GM19240 (cell line): ENCODE measurements around the gene HECTD3.
A peak's percentile ranks its signal among the peaks of the same experiment; 100 is the strongest.
"Not testable (repeated sequence)": the region's sequence is repeated elsewhere in the genome, so short reads cannot be mapped to it uniquely, and the experiment has no call there.

ENCODE experiments used
- DNase-seq: peaks from one replicate; pipeline ENCODE4 v3.0.0; 2011; ENCODE audit warnings: low spot score; ENCODE audit not compliant: insufficient read length

HECTD3 gene

DNA sequence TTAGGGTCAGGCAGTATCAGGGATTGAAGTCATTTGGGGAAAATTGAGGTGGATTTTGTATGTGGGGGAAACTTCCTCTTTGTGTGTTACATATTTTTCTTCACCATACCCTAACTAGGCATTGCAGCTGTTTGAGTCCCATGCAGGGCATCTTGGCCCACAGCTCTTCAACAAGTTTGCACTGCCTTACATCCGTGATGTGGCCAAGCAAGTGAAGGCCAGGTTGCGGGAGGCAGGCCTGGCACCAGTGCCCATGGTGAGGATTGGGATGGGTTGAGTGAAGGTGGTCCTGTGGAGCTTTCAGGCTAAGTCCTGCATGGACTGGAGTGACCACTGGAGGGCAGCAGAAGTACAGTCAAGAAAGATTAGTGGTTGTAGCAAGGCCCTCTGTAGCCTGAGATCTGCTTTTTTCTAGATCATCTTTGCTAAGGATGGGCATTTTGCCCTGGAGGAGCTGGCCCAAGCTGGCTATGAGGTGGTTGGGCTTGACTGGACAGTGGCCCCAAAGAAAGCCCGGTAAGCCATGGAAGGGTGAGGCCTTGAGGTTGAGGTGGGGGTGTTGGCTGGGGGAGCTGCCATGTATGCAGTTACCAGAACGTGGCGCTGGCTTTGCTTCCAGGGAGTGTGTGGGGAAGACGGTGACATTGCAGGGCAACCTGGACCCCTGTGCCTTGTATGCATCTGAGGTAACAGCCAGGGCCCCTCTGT, 3.4 kb upstream of the HECTD3 start:
- no peak for DNase-seq

DNA sequence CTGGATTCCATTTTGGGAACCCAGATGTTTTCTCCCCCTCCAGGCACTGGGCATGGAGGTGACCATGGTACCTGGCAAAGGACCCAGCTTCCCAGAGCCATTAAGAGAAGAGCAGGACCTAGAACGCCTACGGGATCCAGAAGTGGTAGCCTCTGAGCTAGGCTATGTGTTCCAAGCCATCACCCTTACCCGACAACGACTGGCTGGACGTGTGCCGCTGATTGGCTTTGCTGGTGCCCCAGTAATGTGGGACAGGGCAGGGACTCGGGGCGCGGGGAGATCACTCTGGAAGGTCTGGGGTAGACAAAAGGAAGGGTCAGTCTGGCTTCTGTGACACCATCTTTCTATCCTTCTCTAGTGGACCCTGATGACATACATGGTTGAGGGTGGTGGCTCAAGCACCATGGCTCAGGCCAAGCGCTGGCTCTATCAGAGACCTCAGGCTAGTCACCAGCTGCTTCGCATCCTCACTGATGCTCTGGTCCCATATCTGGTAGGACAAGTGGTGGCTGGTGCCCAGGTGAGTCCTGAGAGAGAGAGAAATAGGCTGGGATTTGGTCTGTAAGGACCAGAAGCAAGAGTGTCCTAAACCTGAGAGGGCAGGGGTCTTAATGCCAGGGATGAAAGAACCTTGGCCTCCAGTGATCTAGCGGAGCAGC, 2.6 kb upstream of the HECTD3 start:
- DNase-seq = no peak

DNA sequence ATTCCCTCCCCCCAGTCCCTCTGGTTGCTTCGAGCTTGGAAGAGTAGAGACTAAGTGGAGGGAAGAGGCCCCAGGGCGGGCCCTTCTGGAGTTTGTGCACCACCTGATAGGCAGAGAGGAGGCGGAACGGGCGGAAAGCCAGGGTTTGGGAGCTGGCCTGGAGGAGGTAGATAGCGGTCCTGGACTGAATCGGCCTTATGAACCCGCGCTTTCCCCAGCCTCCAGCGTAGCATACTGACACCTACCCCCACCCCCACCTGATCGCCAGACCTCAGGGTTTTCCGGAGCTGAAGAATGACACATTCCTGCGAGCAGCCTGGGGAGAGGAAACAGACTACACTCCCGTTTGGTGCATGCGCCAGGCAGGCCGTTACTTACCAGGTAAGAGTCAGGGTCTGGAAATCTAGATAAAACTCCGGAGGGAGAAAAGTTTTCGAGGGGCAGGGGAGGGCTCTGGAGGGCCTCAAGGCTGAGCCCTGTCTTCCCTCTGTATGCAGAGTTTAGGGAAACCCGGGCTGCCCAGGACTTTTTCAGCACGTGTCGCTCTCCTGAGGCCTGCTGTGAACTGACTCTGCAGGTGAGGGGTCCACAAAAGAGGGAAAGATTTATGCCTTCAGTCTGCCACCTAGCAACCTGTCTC, 1.6 kb upstream of the HECTD3 start:
- no peak for DNase-seq

DNA sequence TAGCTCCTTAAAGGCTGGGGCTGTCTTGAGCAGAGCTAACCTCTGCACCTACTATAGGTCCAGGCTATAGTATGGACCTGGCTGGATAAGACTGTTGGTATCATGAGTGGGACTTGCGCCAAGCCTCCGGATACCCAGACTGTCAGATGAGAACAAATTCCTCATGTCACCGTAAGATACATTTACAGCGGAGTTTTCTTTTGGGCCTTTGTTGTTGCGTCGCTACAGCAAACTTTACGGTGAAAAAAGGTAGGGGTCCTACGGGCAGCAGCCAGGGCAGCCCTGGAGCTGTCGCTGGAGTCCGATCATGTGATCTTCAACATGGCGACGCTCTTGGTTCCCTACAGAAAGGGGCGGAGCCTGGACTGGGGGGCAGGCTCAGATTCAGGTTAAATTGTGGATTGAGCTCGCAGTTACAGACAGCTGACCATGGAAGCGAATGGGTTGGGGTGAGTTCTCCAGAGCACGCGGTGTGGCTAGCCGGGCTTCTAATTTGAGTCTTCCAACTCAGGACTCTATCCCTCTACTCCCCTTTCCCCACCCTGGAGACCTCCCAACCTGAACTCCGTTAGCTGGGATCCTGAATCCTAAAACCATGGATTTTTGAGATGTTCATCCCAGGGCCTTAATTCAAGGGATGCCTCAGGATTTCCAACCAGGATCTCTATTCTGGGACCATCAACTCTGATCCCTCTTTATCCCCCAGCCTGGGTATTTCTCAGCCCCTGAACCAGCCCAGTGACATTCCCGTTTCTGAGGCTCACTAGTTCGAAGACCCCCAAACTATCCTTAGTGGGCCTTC, 914 bp upstream of the HECTD3 start, which contains the start of gene UROD:
TSS of gene UROD (plus strand) at position 418 of the 802 bp plus-strand sequence. CDS start at position 430, 12 bp downstream.
- DNase-seq = peak; percentile 92

DNA sequence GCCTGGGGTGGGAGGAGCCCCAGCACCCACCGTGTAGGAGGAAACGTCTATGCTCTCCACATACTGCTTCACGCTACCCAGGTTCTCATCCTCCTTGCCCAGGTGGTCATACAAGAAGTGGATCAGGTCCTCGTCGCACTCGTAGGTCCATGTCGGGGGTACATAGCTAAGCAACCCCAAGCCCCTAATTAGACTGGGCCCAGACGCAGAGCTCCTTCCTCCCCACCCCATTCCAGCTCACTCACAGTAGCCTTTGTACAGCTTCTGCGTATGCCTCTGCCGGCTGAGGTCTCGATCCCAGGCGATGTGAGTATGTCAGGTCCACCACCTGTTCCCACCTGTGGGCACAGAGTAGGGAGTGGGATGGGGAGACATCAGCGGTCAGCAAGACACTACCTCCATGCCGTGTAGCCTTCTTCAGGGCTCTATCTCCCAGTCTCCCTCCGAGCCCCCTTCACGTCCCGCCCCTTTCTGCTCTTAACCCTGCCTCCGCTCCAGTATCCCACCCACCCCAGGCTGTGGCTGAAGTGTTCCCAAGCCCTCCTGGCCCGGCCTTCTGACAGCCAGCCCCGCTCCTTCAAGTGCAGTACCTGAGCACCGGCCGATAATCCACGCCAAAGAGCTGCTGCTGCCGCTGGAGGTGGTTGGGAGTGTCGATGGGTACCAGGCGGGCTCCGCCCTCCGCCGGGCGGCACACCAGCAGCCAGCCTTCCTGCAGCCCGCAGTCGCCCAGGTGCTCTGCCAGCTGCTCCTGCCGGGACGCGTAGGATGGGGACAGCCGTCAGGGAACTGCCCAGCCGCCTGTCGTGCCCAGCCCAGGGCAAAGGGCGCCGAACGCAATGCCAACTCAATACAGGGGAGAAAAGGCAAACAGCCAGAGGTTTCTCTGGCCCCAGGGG, 919 bp downstream of the HECTD3 start:
- DNase-seq = no peak

DNA sequence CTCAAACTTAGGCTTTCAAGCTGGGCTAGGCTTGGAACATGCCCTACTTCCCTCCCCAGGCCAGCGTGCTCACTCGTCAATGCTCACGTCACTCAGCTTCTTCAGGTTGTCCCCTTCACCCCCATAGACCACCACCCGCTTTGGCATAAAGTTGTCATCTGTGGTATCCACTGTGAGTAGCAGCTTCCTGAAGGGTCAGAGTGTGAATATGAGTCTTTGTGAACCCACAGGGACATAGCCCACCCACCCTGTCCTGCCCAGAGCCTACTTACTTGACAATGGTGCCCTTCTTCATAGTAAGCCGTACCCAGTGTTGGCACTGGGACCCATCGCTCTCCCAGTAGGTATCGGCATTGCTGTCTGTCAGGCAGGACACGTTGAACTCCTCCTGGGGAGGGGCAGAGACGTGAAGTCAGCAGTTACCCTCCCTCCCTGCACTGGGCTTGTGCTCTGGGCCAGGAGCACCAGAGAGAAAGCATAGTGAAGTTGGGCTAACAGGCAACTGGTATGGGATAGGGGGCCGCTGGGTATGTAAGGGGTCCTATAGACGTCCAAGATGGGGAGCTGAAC, 1.7 kb downstream of the HECTD3 start:
- DNase-seq = no peak

DNA sequence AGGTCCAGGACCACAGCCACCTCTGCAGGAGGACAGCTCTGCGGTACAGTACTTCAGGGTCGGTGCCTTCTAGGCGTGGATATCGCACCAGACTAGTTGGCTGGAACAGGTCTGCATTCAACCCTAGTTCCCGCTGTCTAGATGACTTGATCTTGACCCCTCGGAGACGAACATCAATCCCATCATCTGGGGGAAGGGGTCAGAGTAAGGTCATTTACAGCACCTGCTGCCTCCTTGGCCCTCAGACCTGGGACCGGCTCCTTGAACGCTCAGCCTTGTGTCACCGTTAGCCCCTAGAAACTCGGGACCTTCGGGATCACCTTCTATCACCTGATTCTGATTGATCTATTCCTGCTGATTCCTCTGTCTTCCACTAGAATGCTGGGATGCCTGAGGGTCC, 2.6 kb downstream of the HECTD3 start:
- no peak for DNase-seq

DNA sequence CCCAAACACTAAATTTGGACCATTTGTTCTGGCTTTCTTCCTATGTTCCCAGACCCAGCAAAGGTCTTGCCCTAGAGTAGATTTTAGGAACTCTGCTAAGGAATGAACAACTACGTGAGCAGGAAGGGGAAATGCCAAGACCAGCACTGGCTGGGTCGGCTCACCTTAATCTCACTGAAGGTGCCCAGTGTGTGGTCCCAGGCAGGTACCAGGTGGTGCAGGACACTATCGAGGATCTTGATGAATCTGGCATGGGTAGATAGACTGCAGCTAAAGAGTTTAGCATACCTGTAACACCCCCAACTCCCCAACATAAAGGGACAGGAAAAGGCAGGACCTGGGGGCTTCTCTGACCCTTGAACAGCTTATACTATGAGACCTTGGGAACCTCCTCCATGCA, 3.0 kb downstream of the HECTD3 start:
- DNase-seq = no peak

DNA sequence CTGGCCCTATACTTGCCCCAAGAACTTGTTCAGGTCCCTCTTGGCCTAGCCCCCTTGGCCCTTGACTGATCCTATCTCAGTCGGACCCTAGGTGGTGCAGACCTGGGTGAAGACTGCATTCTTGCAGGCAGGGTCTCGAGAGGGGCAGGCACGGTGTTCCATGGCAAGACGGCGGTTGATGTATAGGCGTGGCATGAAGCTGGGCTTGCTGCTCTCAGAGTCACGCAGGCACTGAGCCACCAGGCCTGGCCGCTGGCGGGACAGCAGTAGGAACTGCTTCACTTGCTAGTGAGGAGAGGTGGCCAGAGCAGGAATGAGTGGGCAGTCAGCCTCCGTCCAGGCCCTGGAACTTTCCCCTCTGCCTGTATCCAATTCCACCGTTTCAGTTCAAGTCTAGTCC, 3.8 kb downstream of the HECTD3 start:
- no peak for DNase-seq

DNA sequence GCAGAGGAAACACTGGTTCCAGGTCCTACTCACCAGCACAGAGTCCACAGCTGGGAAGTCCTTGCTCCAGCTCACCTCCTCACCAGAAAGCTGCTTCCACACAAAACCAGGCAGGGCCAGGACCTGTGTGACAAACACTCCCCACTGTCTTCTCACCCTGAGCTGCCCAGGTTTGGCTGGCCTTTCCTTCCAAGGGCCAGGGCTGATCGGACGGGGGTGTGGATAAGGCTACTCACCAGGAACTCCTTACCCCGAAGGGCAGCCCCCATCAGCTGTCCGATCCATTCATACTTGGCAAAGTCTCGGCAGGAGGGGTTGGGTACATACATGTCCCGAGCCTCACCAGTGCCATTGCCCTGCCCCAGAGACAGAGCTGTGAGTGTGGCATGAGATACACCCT, 5.4 kb downstream of the HECTD3 start:
- DNase-seq = no peak

DNA sequence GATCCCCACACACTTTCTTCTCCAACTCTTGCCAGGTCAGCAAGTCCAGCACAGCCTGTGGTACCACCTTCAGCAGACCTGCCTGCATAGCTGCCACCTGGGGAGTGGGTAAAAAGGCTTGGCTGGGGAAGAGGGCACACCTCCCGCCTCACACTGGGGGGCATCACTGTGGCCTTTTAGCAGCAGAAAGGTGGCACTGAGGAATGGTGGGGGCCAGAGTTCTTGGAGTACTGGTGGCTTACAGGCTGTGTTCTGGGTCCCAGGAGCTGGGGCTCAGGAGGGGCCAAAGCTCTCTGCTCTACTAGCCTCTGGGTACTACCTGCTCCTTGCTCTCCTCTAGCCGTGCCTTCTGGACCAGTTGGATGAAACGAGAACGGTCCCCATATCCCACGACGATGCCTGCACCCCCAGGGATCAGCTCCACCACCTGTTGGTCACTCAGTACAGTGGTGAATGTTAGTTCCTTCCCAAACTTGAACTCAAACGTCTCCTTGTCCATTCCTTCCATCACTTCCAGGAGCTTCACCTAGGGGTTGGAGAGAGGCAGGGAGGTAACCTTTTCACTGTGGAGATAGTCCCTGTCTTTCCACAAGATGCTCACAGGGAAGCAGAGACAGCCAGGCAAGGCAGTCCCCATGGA, 6.7 kb downstream of the HECTD3 start:
- DNase-seq = no peak

DNA sequence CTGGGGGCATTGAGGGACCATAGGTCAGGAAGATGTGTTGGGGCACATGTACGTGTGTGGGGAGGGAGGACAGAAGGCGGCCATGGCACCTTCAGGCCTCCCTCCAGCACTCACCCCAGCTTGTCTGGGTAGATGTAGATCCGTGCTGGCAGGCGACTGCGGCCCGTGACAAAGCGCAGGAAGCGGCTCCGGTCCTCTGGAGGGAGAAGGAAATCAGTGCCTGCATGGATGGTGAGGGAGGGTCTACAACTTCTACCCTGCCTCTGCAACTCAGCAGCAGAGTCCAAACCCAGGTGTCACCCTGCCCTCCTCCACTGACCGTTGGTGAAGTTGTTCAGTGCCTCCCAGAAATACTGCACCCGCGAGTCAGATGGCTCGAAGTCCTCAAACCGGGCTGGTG, 7.4 kb downstream of the HECTD3 start:
- no peak for DNase-seq

DNA sequence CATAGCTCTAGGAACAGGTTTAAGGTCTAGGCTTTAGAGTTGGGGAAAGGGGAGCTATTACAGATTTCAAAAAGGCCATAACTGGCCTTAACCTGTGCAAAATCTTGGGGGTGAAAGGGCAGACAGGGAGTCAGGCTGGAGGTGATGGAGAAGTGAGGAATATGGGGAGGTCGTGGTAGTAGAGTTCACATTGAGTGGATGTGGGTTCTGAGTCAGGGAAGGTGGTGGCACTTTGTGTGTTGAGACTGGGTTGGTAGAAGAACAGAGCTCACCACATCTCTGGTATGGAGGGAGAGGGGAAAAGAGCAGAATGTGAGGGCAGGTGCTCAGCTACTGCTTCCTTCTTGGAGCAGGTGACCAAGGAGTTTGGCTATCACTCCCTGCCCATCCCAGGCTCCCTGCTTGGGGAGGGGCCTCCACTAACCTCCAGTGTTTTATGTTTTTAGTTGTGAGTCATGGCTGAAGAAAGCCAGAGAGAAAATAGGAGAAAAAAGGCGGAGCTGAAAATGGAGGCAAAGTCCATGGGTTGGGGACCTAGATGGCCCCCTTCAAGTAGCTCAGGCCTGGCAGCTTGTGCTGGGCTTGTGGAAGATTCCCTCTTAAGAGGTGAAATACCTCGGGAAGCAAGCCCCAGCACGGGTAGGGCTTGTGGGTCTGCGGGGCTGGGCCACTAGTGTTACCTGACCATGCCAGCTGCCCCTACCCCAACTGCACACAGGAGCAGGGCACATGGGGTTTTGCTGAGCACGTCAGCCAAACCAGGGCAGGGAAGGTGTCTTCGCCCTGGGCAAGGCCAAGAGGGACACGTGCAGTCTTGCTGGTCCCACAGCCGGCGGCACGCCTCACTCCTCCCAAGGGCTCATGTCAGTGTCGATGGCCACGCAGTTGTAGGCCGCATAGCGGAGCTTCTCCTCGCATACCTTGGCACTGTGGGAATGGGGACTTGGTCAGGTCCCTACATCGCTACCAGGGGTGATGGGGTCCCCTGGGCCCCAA, 8.2 kb downstream of the HECTD3 start:
- no peak for DNase-seq

DNA sequence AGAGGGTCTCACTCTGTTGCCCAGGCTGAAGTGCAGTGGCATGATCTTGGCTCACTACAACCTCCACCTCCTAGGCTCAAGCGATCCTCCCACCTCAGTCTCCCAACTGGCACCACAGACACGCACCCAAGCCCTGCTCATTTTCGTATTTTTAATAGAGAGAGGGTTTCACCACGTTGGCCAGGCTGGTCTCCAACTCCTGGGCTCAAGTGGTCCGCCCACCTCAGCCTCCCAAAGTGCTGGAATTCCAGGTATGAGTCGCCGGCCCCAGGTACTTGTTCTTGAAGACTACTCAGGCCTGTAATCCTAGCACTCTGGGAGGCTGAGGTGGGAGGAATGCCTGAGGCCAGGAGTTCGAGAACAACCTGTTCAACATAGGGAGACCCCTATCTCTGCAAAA, 9.5 kb downstream of the HECTD3 start:
- not testable (repeated sequence) for DNase-seq

DNA sequence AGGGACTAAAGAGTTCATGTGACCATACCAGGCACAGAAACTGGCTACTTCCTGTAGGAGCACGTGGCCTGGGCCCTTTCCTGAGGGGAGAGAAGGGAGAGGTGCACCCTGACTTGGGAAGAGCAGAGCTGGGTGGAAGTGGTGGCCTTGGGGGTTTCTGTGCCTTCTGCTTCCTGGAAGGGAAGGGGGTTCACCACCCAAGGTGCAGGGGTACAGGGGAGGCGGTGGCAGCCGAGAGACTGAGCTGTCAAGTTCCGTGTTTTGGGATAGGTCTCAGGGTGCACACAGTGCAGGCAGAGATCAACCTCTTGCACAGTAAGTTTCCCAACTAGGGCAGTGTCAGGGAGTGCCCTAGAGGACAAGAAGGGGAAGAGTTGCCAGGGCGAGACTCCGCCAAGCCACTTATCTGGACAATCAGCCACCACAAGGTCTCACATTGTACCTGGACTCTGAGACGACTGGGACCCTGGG, 10.1 kb downstream of the HECTD3 start:
- DNase-seq = no peak

DNA sequence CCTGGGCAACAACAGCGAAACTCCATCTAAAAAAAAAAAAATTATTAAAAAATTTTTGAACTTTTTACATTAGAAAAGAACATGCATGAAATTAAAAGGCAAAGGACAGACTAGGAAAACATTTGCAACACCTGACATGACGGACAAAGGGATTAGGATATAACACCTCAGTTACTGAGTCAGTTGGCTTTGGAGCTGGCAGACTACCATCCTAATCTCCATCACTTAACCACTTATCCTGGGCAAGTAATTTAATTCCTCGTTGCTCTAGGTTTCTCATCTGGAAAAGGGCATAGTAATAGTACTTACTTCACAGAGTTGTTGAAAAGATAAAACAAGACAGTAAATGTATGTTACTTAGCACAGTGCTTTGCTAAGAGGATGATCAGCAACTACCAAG, 11.9 kb downstream of the HECTD3 start:
- DNase-seq = no peak

DNA sequence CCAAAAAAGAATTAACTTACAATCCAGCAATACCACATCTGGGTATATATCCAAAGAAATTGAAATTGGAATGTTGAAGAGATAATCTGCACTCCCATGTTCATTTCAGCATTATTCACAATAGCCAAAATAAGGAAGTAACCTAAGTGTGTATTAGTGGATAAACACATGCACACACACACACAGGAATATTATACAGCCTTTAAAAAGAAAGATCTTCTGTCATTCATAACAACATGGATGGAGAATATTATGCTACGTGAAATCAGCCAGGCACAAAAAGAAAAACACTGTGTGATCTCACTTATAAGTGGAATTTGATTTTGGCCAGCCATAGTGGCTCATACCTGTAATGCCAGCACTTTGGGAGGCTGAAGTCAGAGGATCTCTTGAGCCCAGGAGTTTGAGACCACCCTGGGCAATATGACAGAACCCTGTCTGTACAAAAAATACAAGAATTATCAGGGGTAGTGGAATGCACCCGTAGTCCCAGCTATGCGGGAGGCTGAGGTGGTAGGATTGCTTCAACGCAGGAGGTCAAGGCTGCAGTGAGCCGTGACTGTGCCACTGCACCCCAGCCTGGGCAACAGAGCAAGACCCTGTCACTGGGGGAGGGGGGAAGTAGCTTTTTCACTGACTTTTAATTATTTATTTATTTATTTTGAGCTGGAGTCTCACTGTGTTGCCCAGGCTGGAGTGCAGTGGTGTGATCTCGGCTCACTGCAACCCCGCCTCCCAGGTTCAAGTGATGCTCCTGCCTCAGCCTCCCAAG, 15.5 kb downstream of the HECTD3 start:
- no peak for DNase-seq
